ENCODE data around the gene FAM114A2. TPM values are rescaled to one million over a fixed set of nuclear protein-coding genes. Genes with fewer than 3 reads are reported as not detected.
"Not testable (repeated sequence)": the region's sequence is repeated elsewhere in the genome, so short reads cannot be mapped to it uniquely, and the experiment has no call there.

Gene FAM114A2
- total RNA-seq (2014; rRNA removed; shearing (Covaris generic)): 23.8 and 38.4 TPM in 2 replicates

GRCh38 chr5:154038707-154039457 lies at the start of gene FAM114A2, which contains the start of gene MFAP3:
TSS of gene FAM114A2 (minus strand) at chr5:154038910. CDS start at chr5:154034953, 3,957 bp downstream.
TSS of gene MFAP3 (plus strand) at chr5:154038967. CDS start at chr5:154049723, 10,756 bp downstream.
- peak; percentile 95 for DNase-seq (ENCODE audit: low read depth)

- peak; percentile 81 for DNase-seq (ENCODE audit: low read depth)
Observed at GRCh38 chr5:154087260-154087659, 48.5 kb upstream of the FAM114A2 start.

- peak; percentile 27 for DNase-seq (ENCODE audit: low read depth)
Observed at GRCh38 chr5:154086641-154087040, 47.9 kb upstream of the FAM114A2 start.

GRCh38 chr5:154086146-154086545 lies 47.4 kb upstream of the FAM114A2 start:
- no peak for DNase-seq (ENCODE audit: low read depth)

- DNase-seq (ENCODE audit: low read depth): no peak
Observed at GRCh38 chr5:154084062-154084639, 45.4 kb upstream of the FAM114A2 start.

GRCh38 chr5:154081246-154081645 lies 42.5 kb upstream of the FAM114A2 start:
- DNase-seq (ENCODE audit: low read depth): no peak

GRCh38 chr5:154078272-154078671 lies 39.6 kb upstream of the FAM114A2 start:
- peak; percentile 25 for DNase-seq (ENCODE audit: low read depth)

- peak; percentile 43 for DNase-seq (ENCODE audit: low read depth)
Observed at GRCh38 chr5:154077696-154078095, 39.0 kb upstream of the FAM114A2 start.

GRCh38 chr5:154076240-154076922 lies 37.7 kb upstream of the FAM114A2 start:
- DNase-seq (ENCODE audit: low read depth): no peak

- peak; percentile 79 for DNase-seq (ENCODE audit: low read depth)
Observed at GRCh38 chr5:154072414-154073171, 33.9 kb upstream of the FAM114A2 start.

GRCh38 chr5:154071799-154072413 lies 33.2 kb upstream of the FAM114A2 start:
- no peak for DNase-seq (ENCODE audit: low read depth)

GRCh38 chr5:154069854-154070253 lies 31.1 kb upstream of the FAM114A2 start:
- DNase-seq (ENCODE audit: low read depth): not testable (repeated sequence)

GRCh38 chr5:154065971-154066370 lies 27.3 kb upstream of the FAM114A2 start:
- no peak for DNase-seq (ENCODE audit: low read depth)

- DNase-seq (ENCODE audit: low read depth): no peak
Observed at GRCh38 chr5:154063372-154063771, 24.7 kb upstream of the FAM114A2 start.

- no peak for DNase-seq (ENCODE audit: low read depth)
Observed at GRCh38 chr5:154060606-154061005, 21.9 kb upstream of the FAM114A2 start.

GRCh38 chr5:154059583-154059982 lies 20.9 kb upstream of the FAM114A2 start:
- DNase-seq (ENCODE audit: low read depth): no peak

GRCh38 chr5:154059039-154059430 lies 20.3 kb upstream of the FAM114A2 start:
- DNase-seq (ENCODE audit: low read depth): no peak

GRCh38 chr5:154058055-154059038 lies 19.6 kb upstream of the FAM114A2 start:
- DNase-seq (ENCODE audit: low read depth): peak; percentile 54

GRCh38 chr5:154055201-154055600 lies 16.5 kb upstream of the FAM114A2 start:
- no peak for DNase-seq (ENCODE audit: low read depth)

- no peak for DNase-seq (ENCODE audit: low read depth)
Observed at GRCh38 chr5:154053468-154053867, 14.8 kb upstream of the FAM114A2 start.
